Measurements from ENCODE around the gene FAM50B.

Gene FAM50B

DNA sequence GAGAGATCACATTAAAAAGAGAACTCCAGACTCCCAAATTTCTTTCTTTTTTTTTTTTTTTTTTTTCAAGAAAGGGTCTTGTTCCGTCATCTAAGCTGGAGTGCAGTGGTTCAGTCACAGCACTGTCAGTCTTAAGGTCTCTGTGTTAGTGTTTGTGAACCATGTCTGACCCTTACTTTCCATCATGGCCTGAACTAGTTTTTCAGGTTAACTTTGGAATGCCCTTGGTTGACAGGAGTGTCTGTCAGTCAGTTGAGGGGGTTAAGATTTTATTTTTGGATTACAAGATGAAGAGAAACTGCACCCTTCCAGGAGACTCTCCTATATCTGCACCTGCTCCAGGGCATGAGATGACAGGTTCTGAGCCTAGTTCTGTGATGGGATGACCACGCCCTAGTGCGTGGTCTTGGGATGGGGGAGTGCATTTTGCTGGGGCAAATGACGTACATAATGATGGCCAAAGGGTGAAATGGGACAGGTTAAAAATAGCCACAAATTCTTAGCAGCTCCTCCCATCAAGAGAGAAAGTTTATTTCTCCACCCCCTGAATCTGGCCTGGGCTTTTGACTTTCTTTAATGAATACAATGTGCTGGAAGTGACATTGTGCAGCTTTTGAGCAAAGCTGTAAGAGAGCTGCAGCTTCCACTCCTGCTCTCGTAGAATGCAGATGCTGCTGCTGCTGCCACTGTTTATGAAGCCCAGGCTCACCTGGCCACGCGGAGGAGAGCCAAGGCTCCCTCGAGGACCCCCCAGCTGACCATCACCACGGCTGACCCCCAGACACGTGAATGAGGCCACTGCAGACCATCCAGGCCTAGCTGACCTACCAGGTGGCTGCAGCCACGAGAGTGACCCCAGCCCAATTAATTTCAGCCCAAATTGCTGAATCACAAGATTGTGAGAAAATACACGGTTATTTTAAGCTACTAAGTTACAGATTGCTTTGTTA, 29.7 kb upstream of the FAM50B start:
- no peak for DNase-seq (ENCODE audit: low spot score)
- TF ChIP-seq, protein P1, sequence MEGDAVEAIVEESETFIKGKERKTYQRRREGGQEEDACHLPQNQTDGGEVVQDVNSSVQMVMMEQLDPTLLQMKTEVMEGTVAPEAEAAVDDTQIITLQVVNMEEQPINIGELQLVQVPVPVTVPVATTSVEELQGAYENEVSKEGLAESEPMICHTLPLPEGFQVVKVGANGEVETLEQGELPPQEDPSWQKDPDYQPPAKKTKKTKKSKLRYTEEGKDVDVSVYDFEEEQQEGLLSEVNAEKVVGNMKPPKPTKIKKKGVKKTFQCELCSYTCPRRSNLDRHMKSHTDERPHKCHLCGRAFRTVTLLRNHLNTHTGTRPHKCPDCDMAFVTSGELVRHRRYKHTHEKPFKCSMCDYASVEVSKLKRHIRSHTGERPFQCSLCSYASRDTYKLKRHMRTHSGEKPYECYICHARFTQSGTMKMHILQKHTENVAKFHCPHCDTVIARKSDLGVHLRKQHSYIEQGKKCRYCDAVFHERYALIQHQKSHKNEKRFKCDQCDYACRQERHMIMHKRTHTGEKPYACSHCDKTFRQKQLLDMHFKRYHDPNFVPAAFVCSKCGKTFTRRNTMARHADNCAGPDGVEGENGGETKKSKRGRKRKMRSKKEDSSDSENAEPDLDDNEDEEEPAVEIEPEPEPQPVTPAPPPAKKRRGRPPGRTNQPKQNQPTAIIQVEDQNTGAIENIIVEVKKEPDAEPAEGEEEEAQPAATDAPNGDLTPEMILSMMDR (IDR thresholded peaks at IDR 0.05; ENCODE audit: borderline replicate concordance, control extremely low read depth, extremely low read depth, insufficient read depth, missing control alignments): no peak
- in situ Hi-C loops (cut with MboI; ENCODE audit: low sequenced_read_pairs, unreplicated experiment): no loop called here

DNA sequence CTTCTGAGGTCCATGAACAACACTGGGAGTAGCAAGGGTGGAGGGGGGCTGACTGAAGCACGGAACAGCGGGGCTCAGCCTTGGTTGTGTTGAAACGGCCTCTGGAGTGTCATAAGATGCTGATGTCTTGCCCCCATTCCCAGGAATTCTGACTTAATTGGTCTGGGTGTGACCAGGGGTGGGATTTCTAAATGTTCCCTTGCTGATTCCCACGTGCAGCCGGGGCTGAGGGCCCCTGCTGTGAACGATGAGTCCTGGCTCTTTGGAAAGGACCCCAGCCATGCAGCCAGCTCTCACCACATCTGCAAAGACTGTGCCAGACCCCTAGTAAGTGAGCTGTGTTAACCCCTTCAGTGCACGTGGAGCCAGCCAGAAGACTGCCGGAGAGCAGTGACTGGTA, 28.6 kb upstream of the FAM50B start:
- DNase-seq (ENCODE audit: low spot score): no peak
- TF ChIP-seq, protein P1 (IDR thresholded peaks at IDR 0.05; ENCODE audit: borderline replicate concordance, control extremely low read depth, extremely low read depth, insufficient read depth, missing control alignments): no peak
- in situ Hi-C loops (cut with MboI; ENCODE audit: low sequenced_read_pairs, unreplicated experiment): no loop called here

DNA sequence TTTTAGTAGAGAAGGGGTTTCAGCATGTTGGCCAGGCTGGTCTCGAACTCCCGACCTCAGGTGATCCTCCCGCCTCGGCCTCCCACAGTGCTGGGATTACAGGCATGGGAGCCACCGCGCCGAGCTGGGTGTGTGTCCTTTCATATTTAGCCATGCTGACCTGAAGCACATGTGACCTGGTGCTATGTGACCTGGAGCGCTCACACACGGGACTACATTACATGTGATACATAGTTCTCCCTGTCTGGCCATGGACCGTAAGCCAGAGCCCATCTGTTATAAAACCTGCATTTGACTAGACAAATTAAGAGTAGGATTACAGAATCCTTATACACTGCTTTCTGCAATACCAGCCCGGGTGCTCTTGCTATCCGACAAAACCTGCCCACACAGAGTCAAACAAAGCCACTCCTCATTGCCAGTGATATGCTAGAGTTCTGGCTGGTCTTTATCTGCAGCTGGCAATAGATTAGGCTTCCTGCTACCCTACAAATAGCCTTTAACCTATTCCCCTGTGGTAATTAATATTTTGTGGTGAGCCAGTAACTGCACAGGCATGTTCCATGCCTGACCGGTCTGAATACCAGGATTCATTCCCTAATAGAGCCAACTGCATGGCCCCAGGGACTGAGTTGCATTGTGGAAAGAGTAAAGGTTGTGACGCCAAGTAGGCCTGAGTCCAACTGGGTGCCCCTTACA, 26.3 kb upstream of the FAM50B start:
- in situ Hi-C loops (cut with MboI; ENCODE audit: low sequenced_read_pairs, unreplicated experiment): no loop called here
- DNase-seq (ENCODE audit: low spot score): no peak
- TF ChIP-seq, protein P1 (IDR thresholded peaks at IDR 0.05; ENCODE audit: borderline replicate concordance, control extremely low read depth, extremely low read depth, insufficient read depth, missing control alignments): no peak

DNA sequence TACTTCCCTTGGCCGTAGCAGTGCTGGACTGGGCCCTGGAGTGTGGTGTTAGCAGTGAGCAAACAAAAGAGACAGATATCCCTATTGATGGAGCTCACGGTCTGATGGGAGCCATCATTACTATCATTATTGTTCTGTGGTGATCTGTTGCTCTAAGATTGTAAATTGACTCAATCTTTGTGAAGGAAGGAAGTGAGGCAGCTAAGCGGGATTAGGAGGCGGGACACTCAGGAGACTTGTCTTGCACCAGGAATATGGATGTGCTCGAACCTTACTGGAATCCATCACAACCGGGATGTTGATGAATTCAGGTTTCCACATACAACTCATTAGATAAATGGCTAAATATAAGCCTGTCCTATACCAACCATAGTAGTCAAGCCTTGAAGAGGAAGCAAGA, 25.5 kb upstream of the FAM50B start:
- DNase-seq (ENCODE audit: low spot score): no peak
- TF ChIP-seq, protein P1 (IDR thresholded peaks at IDR 0.05; ENCODE audit: borderline replicate concordance, control extremely low read depth, extremely low read depth, insufficient read depth, missing control alignments): no peak
- in situ Hi-C loops (cut with MboI; ENCODE audit: low sequenced_read_pairs, unreplicated experiment): no loop called here

DNA sequence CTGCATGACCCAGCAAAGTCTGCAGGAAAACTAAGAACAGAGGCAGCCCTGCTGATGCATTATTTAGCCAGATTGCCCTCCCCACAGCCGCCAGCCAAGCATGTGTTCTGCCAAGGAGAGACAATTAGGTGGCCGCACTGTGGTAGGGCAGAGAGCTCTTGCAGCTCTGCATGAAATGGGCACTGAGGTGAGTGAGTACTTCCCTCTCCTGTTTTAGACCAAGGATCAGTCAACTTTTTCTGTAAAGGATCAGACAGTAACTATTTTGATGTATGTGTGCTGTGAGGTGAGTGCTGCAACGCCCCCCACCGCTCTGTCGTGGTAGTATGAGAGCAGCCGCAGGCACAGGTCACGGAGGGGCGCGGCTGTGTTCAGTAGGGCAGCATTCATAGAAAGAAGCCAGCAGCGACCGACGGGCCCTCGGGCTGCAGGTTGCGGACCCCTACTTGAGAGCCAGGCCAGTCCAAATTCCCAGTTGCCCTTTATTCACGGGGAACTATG, 23.8 kb upstream of the FAM50B start:
- in situ Hi-C loops (cut with MboI; ENCODE audit: low sequenced_read_pairs, unreplicated experiment): no loop called here
- no peak for DNase-seq (ENCODE audit: low spot score)
- TF ChIP-seq, protein P1 (IDR thresholded peaks at IDR 0.05; ENCODE audit: borderline replicate concordance, control extremely low read depth, extremely low read depth, insufficient read depth, missing control alignments): no peak

DNA sequence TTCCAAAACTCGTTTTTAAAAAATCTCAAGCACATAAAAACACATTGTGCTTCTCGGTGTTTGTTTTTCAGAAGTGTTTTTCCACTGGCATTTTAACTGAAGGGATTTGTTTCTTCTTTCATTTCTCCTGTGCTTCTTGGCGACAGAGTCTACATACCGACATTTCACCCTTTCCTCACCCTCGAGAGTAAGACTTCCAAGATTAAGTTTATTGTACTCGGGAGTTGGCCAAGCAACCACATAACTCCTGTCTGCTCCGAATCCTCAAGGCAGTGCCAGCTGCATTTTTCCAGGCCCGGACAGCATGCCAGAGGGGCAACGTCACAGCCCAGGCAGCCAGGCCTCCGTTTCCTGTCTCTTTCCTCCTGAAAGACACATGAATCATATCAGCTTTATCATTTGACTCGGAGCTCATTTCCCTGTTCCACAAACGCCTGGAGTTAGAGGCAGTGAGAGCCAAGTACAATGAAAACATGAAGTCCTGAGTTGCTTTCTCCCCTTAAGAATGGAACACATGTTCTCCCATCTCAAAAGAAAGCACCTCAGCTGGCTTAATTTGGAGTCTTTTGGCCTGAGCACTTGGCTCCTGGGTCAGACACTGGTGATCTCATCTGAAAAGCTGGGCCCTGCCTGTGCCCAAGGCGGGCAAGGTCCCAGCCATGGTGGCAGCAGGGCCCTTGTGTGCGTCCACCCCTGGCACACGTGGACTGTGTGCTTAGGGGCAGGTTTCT, 23.2 kb upstream of the FAM50B start:
- TF ChIP-seq, protein P1 (IDR thresholded peaks at IDR 0.05; ENCODE audit: borderline replicate concordance, control extremely low read depth, extremely low read depth, insufficient read depth, missing control alignments): no peak
- in situ Hi-C loops (cut with MboI; ENCODE audit: low sequenced_read_pairs, unreplicated experiment): no loop called here
- DNase-seq (ENCODE audit: low spot score): no peak
